ENCODE data around the gene PSORS1C1.

PSORS1C1 gene

GRCh38 chr6:31113861-31114540, 599 bp upstream of the PSORS1C1 start:
- no peak for ATAC-seq
- Mint-ChIP-seq H3K27me3 (peaks cover 5% of the 10 kb centered on the region), H3K36me3 (ENCODE audit: low read depth) (no peaks in the 10 kb centered on the region), H3K4me1 (no peaks in the 10 kb centered on the region), H3K4me3 (no peak overlapping the region), H3K27ac (no peak overlapping the region), H3K9me3 (no peaks in the 10 kb centered on the region)
- no peak for DNase-seq

GRCh38 chr6:31114970-31115849, 610 bp downstream of the PSORS1C1 start:
- peaks cover 3% of the 10 kb centered on the region for H3K27me3 Mint-ChIP-seq
- ATAC-seq: no peak
- H3K36me3 Mint-ChIP-seq (ENCODE audit: low read depth): no peaks in the 10 kb centered on the region
- H3K4me3 Mint-ChIP-seq: no peak overlapping the region
- no peak for DNase-seq
- no peaks in the 10 kb centered on the region for H3K4me1 Mint-ChIP-seq
- H3K27ac Mint-ChIP-seq: no peak overlapping the region
- H3K9me3 Mint-ChIP-seq: no peaks in the 10 kb centered on the region

- Mint-ChIP-seq H3K27ac (no peak overlapping the region), H3K27me3 (peaks cover 3% of the 10 kb centered on the region), H3K36me3 (ENCODE audit: low read depth) (no peaks in the 10 kb centered on the region), H3K4me3 (no peak overlapping the region), H3K9me3 (no peaks in the 10 kb centered on the region), H3K4me1 (no peaks in the 10 kb centered on the region)
- no peak for ATAC-seq
- DNase-seq: no peak
Measured at GRCh38 chr6:31115941-31116560, 1.5 kb downstream of the PSORS1C1 start.

GRCh38 chr6:31116661-31117385, 2.2 kb downstream of the PSORS1C1 start:
- no peak overlapping the region for H3K27ac Mint-ChIP-seq
- no peaks in the 10 kb centered on the region for H3K4me1 Mint-ChIP-seq
- H3K9me3 Mint-ChIP-seq: no peaks in the 10 kb centered on the region
- H3K27me3 Mint-ChIP-seq: peaks cover 3% of the 10 kb centered on the region
- H3K4me3 Mint-ChIP-seq: no peak overlapping the region
- no peak for DNase-seq
- ATAC-seq: no peak
- H3K36me3 Mint-ChIP-seq (ENCODE audit: low read depth): no peaks in the 10 kb centered on the region

GRCh38 chr6:31118178-31118577, 3.6 kb downstream of the PSORS1C1 start:
- H3K4me3 Mint-ChIP-seq: no peak overlapping the region
- no peak overlapping the region for H3K27ac Mint-ChIP-seq
- no peaks in the 10 kb centered on the region for H3K9me3 Mint-ChIP-seq
- peaks cover 3% of the 10 kb centered on the region for H3K27me3 Mint-ChIP-seq
- H3K4me1 Mint-ChIP-seq: no peaks in the 10 kb centered on the region
- no peak for ATAC-seq
- DNase-seq: no peak
- H3K36me3 Mint-ChIP-seq (ENCODE audit: low read depth): no peaks in the 10 kb centered on the region

GRCh38 chr6:31120151-31120915, 5.7 kb downstream of the PSORS1C1 start, which contains the start of gene CDSN:
Gene CDSN (minus strand): TSS chr6:31120446. CDS start chr6:31120419, 27 bp downstream.
- Mint-ChIP-seq H3K36me3 (ENCODE audit: low read depth) (no peaks in the 10 kb centered on the region), H3K9me3 (no peaks in the 10 kb centered on the region), H3K27ac (no peak within 1 kb of the TSS), H3K4me1 (no peaks in the 10 kb centered on the region), H3K4me3 (no peak within 1 kb of the TSS), H3K27me3 (peaks cover 3% of the 10 kb centered on the region)
- no peak for DNase-seq
- no peak for ATAC-seq

- Mint-ChIP-seq H3K36me3 (ENCODE audit: low read depth) (no peaks in the 10 kb centered on the region), H3K4me1 (no peaks in the 10 kb centered on the region), H3K27me3 (peaks cover 3% of the 10 kb centered on the region), H3K4me3 (no peak overlapping the region), H3K27ac (no peak overlapping the region), H3K9me3 (no peaks in the 10 kb centered on the region)
- DNase-seq (no peak), ATAC-seq (no peak)
Measured at GRCh38 chr6:31121131-31121790, 6.7 kb downstream of the PSORS1C1 start.

- Mint-ChIP-seq H3K4me3 (no peak overlapping the region), H3K36me3 (ENCODE audit: low read depth) (no peaks in the 10 kb centered on the region), H3K27me3 (peaks cover 3% of the 10 kb centered on the region), H3K4me1 (peaks cover 2% of the 10 kb centered on the region), H3K9me3 (no peaks in the 10 kb centered on the region), H3K27ac (no peak overlapping the region)
- ATAC-seq: no peak
- DNase-seq: no peak
Measured at GRCh38 chr6:31122791-31123706, 8.4 kb downstream of the PSORS1C1 start.

GRCh38 chr6:31125162-31125561, 10.6 kb downstream of the PSORS1C1 start:
- no peak for ATAC-seq
- Mint-ChIP-seq H3K36me3 (ENCODE audit: low read depth) (no peaks in the 10 kb centered on the region), H3K4me1 (peaks cover 5% of the 10 kb centered on the region), H3K27me3 (peaks cover 2% of the 10 kb centered on the region), H3K27ac (no peak overlapping the region), H3K4me3 (no peak overlapping the region), H3K9me3 (no peaks in the 10 kb centered on the region)
- no peak for DNase-seq

GRCh38 chr6:31125586-31126363, 11.2 kb downstream of the PSORS1C1 start:
- DNase-seq: no peak
- H3K27me3 Mint-ChIP-seq: peaks cover 2% of the 10 kb centered on the region
- peaks cover 5% of the 10 kb centered on the region for H3K4me1 Mint-ChIP-seq
- no peak for ATAC-seq
- H3K36me3 Mint-ChIP-seq (ENCODE audit: low read depth): no peaks in the 10 kb centered on the region
- no peak overlapping the region for H3K27ac Mint-ChIP-seq
- H3K9me3 Mint-ChIP-seq: no peaks in the 10 kb centered on the region
- H3K4me3 Mint-ChIP-seq: no peak overlapping the region

GRCh38 chr6:31126396-31127175, 12.0 kb downstream of the PSORS1C1 start:
- DNase-seq (no peak), ATAC-seq (no peak)
- Mint-ChIP-seq H3K27ac (no peak overlapping the region), H3K4me1 (peaks cover 5% of the 10 kb centered on the region), H3K27me3 (peaks cover 2% of the 10 kb centered on the region), H3K4me3 (no peak overlapping the region), H3K9me3 (no peaks in the 10 kb centered on the region), H3K36me3 (ENCODE audit: low read depth) (no peaks in the 10 kb centered on the region)
